ENCODE measurements around the gene SIGLEC15.
A peak's percentile ranks its signal among the peaks of the same experiment; 100 is the strongest.

SIGLEC15 gene

DNA sequence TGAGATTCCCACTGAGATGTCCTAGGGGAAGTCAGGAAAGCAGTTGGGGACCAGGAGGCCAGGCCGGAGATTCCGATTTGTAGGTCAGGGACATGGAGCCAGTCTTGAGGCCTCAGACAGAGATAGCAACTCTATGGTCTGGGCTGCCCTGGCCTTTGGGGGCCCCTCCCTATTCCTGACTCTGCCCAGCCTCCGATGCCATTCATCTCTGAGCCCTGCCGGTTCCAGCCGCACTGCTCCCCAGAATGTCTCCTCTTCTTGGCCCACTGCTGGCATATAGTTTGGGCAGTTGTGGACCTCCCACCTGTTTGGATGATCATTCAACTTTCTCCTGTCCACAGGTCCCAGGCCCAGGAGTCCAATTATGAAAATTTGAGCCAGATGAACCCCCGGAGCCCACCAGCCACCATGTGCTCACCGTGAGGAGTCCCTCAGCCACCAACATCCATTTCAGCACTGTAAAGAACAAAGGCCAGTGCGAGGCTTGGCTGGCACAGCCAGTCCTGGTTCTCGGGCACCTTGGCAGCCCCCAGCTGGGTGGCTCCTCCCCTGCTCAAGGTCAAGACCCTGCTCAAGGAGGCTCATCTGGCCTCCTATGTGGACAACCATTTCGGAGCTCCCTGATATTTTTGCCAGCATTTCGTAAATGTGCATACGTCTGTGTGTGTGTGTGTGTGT, 16.4 kb downstream of the SIGLEC15 start:
- Histone ChIP-seq H3K9me3 (ENCODE audit: insufficient read depth, low read length, severe bottlenecking) (no peaks in the 10 kb centered on the region), H2AFZ (ENCODE audit: low read depth, low read length) (no peak overlapping the region), H3K4me3 (ENCODE audit: low read depth in 1 of 2, low read length in 2 of 2) (no peak overlapping the region), H3K4me2 (ENCODE audit: insufficient read depth, low read length) (no peak overlapping the region), H3K79me2 (ENCODE audit: insufficient read depth, low read length) (no peaks in the 10 kb centered on the region), H3K4me1 (ENCODE audit: insufficient read depth, low read length) (no peaks in the 10 kb centered on the region), H3K27me3 (ENCODE audit: insufficient read depth, low read length, poor library complexity) (no peaks in the 10 kb centered on the region), H4K20me1 (ENCODE audit: insufficient read depth, low read length) (no peaks in the 10 kb centered on the region), H3K27ac (ENCODE audit: low read length) (no peak overlapping the region), H3K36me3 (ENCODE audit: insufficient read depth, low read length) (no peaks in the 10 kb centered on the region), H3K9ac (ENCODE audit: low read depth, low read length) (no peak overlapping the region)
- TF ChIP-seq, protein P1, sequence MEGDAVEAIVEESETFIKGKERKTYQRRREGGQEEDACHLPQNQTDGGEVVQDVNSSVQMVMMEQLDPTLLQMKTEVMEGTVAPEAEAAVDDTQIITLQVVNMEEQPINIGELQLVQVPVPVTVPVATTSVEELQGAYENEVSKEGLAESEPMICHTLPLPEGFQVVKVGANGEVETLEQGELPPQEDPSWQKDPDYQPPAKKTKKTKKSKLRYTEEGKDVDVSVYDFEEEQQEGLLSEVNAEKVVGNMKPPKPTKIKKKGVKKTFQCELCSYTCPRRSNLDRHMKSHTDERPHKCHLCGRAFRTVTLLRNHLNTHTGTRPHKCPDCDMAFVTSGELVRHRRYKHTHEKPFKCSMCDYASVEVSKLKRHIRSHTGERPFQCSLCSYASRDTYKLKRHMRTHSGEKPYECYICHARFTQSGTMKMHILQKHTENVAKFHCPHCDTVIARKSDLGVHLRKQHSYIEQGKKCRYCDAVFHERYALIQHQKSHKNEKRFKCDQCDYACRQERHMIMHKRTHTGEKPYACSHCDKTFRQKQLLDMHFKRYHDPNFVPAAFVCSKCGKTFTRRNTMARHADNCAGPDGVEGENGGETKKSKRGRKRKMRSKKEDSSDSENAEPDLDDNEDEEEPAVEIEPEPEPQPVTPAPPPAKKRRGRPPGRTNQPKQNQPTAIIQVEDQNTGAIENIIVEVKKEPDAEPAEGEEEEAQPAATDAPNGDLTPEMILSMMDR (IDR thresholded peaks at IDR 0.05; ENCODE audit: borderline replicate concordance, extremely low read depth, low read length, poor library complexity, severe bottlenecking), result no peak
- TF ChIP-seq EZH2 (IDR thresholded peaks at IDR 0.05; ENCODE audit: borderline replicate concordance, low read depth, low read length, severe bottlenecking), result no peak
- no peak for DNase-seq
- no peak for ATAC-seq (ENCODE audit: insufficient read depth, low read depth)

DNA sequence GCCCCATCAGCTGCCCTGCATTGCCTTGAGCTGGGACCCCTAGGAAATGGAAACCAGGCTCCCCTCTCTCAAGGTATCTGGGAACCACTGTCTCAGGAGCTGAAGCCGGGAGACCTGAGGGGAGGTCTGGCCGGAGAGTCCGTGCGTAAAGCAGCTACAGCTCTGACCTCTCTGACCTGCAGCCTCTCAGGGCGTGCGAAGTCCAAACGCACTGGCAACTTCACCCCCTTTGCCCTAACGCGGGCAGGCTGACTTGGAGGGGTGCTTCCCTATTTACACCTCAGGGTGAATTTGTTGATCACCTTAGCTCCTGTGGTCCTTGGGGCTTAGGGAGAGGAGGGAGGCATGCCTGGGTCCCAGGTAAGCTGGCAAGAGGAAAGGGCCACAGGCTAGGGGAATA, 17.5 kb downstream of the SIGLEC15 start:
- Histone ChIP-seq H3K4me2 (ENCODE audit: insufficient read depth, low read length) (no peak overlapping the region), H3K4me1 (ENCODE audit: insufficient read depth, low read length) (no peaks in the 10 kb centered on the region), H3K79me2 (ENCODE audit: insufficient read depth, low read length) (no peaks in the 10 kb centered on the region), H3K27me3 (ENCODE audit: insufficient read depth, low read length, poor library complexity) (no peaks in the 10 kb centered on the region), H3K4me3 (ENCODE audit: low read depth in 1 of 2, low read length in 2 of 2) (no peak overlapping the region), H3K9me3 (ENCODE audit: insufficient read depth, low read length, severe bottlenecking) (no peaks in the 10 kb centered on the region), H2AFZ (ENCODE audit: low read depth, low read length) (no peak overlapping the region), H3K36me3 (ENCODE audit: insufficient read depth, low read length) (no peaks in the 10 kb centered on the region), H3K9ac (ENCODE audit: low read depth, low read length) (no peak overlapping the region), H3K27ac (ENCODE audit: low read length) (no peak overlapping the region), H4K20me1 (ENCODE audit: insufficient read depth, low read length) (no peaks in the 10 kb centered on the region)
- ATAC-seq (ENCODE audit: insufficient read depth, low read depth), result no peak
- TF ChIP-seq, protein P1 (IDR thresholded peaks at IDR 0.05; ENCODE audit: borderline replicate concordance, extremely low read depth, low read length, poor library complexity, severe bottlenecking), result no peak
- TF ChIP-seq EZH2 (IDR thresholded peaks at IDR 0.05; ENCODE audit: borderline replicate concordance, low read depth, low read length, severe bottlenecking), result no peak
- no peak for DNase-seq

DNA sequence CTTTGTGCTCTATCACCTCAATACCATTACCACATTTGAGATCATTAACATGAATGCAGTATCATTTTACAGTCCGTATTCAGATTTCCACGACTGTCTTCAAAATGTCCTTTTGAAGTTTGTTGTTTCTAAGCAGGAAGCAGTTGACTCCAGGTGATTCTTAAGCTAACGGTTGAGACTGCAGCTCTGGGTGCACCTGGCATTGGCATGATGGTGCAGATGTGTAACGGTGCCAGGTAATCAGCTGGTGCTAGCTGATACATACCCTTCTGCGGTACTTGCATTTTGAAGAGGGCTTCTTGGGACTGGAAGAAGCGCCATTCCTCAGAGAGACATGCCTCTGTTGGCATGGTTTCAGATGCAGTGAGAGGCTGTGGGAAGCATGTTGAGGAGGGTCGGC, 19.5 kb downstream of the SIGLEC15 start:
- ATAC-seq (ENCODE audit: insufficient read depth, low read depth) (peak; percentile 13; the same call in 1 of the 3 replicates), DNase-seq (no peak)
- Histone ChIP-seq H3K4me1 (ENCODE audit: insufficient read depth, low read length) (no peaks in the 10 kb centered on the region), H3K9ac (ENCODE audit: low read depth, low read length) (no peak overlapping the region), H2AFZ (ENCODE audit: low read depth, low read length) (no peak overlapping the region), H3K27me3 (ENCODE audit: insufficient read depth, low read length, poor library complexity) (no peaks in the 10 kb centered on the region), H3K27ac (ENCODE audit: low read length) (no peak overlapping the region), H3K79me2 (ENCODE audit: insufficient read depth, low read length) (no peaks in the 10 kb centered on the region), H3K36me3 (ENCODE audit: insufficient read depth, low read length) (peaks cover 8% of the 10 kb centered on the region; the same call in 1 of the 2 replicates), H3K4me2 (ENCODE audit: insufficient read depth, low read length) (no peak overlapping the region), H3K4me3 (ENCODE audit: low read depth in 1 of 2, low read length in 2 of 2) (no peak overlapping the region), H4K20me1 (ENCODE audit: insufficient read depth, low read length) (no peaks in the 10 kb centered on the region), H3K9me3 (ENCODE audit: insufficient read depth, low read length, severe bottlenecking) (no peaks in the 10 kb centered on the region)
- TF ChIP-seq, protein P1 (IDR thresholded peaks at IDR 0.05; ENCODE audit: borderline replicate concordance, extremely low read depth, low read length, poor library complexity, severe bottlenecking), result no peak
- TF ChIP-seq EZH2 (IDR thresholded peaks at IDR 0.05; ENCODE audit: borderline replicate concordance, low read depth, low read length, severe bottlenecking), result no peak
